ENCODE results near the gene LSM4.

The LSM4 gene

GRCh38 chr19:18259893-18260292, 63.0 kb downstream of the LSM4 start:
- Histone ChIP-seq H3K9ac (ENCODE audit: low read depth, low read length, poor library complexity, severe bottlenecking) (no peak overlapping the region), H4K20me1 (ENCODE audit: insufficient read depth, low read length, poor library complexity, severe bottlenecking) (no peaks in the 10 kb centered on the region), H2AFZ (ENCODE audit: low read length) (no peak overlapping the region), H3K9me3 (ENCODE audit: insufficient read depth, low read depth, low read length) (no peaks in the 10 kb centered on the region), H3K9me2 (replicated peaks; ENCODE audit: low read depth, low read length) (no peaks in the 10 kb centered on the region), H3K4me1 (ENCODE audit: insufficient read depth, low read length, poor library complexity, severe bottlenecking) (peaks cover under 1% of the 10 kb centered on the region), H3F3A (ENCODE audit: low read depth) (no peaks in the 10 kb centered on the region), H3K4me3 (ENCODE audit: low read length, poor library complexity, severe bottlenecking) (no peak overlapping the region), H3K36me3 (ENCODE audit: insufficient read depth, low read length) (no peaks in the 10 kb centered on the region), H3K27me3 (ENCODE audit: insufficient read depth, low read length, poor library complexity, severe bottlenecking) (no peaks in the 10 kb centered on the region), H3K79me2 (ENCODE audit: insufficient read depth, low read length) (no peaks in the 10 kb centered on the region), H3K4me2 (ENCODE audit: low read depth, low read length, poor library complexity, severe bottlenecking) (no peak overlapping the region)
- no peak for TF ChIP-seq CTCF (conservative IDR thresholded peaks at IDR 0.05; ENCODE audit: low read length)
- no peak for TF ChIP-seq EZH2phosphoT487 (IDR thresholded peaks at IDR 0.05; ENCODE audit: borderline replicate concordance)

- no peaks in the 10 kb centered on the region for H3K36me3 ChIP-seq (ENCODE audit: insufficient read depth, low read length)
- H4K20me1 ChIP-seq (ENCODE audit: insufficient read depth, low read length, poor library complexity, severe bottlenecking) = no peaks in the 10 kb centered on the region
- TF ChIP-seq EZH2phosphoT487 (IDR thresholded peaks at IDR 0.05; ENCODE audit: borderline replicate concordance) (no peak), CTCF (conservative IDR thresholded peaks at IDR 0.05; ENCODE audit: low read length) (no peak)
Observed at GRCh38 chr19:18257503-18258470, 65.1 kb downstream of the LSM4 start.

More at GRCh38 chr19:18257503-18258470, 65.1 kb downstream of the LSM4 start:
- Histone ChIP-seq H2AFZ (ENCODE audit: low read length) (no peak overlapping the region), H3K9me2 (replicated peaks; ENCODE audit: low read depth, low read length) (no peaks in the 10 kb centered on the region), H3K4me1 (ENCODE audit: insufficient read depth, low read length, poor library complexity, severe bottlenecking) (no peaks in the 10 kb centered on the region), H3F3A (ENCODE audit: low read depth) (no peaks in the 10 kb centered on the region), H3K4me3 (ENCODE audit: low read length, poor library complexity, severe bottlenecking) (no peak overlapping the region), H3K27me3 (ENCODE audit: insufficient read depth, low read length, poor library complexity, severe bottlenecking) (no peaks in the 10 kb centered on the region), H3K4me2 (ENCODE audit: low read depth, low read length, poor library complexity, severe bottlenecking) (no peak overlapping the region), H3K9ac (ENCODE audit: low read depth, low read length, poor library complexity, severe bottlenecking) (no peak overlapping the region), H3K9me3 (ENCODE audit: insufficient read depth, low read depth, low read length) (no peaks in the 10 kb centered on the region), H3K79me2 (ENCODE audit: insufficient read depth, low read length) (no peaks in the 10 kb centered on the region)

All from Loucy (cell line).